HepG2 (cell line): ENCODE results near the gene CYBB. TPM values are rescaled to one million over a fixed set of nuclear protein-coding genes. Genes with fewer than 3 reads are reported as not detected.

Source experiments
- ATAC-seq: fragments of 200-7000 bp; cut with Tn5 transposase; 3 replicates; pipeline ENCODE4 v1.9.1; 2020; ENCODE audit warnings: mild to moderate bottlenecking, moderate library complexity
- BruUV-seq: library from RNA; stranded (reverse); fragments of 400-500 nt; replicated peaks from 2 replicates; lab custom pipeline; 2021; lab: Mats Ljungman, UMichigan
- CTCF ChIA-PET: fragments of 300-600 bp; formaldehyde crosslinking; extraction: SDS; loops from one replicate; lab custom pipeline; 2021; ENCODE audit warnings: low total read pairs, inconsistent platforms, low intra/inter-chr PET ratio; lab: Yijun Ruan, JAX
- POLR2A ChIA-PET: fragments of 350-600 bp; sonication (Branson Sonifier 250); formaldehyde crosslinking; loops from one replicate; lab custom pipeline; 2020; ENCODE audit warnings: antibody characterized with exemption, inconsistent platforms; lab: Yijun Ruan, JAX
- DNase-seq: peaks from one replicate; pipeline ENCODE4 v3.0.0-alpha.2; 2015; ENCODE audit warnings: low spot score
- FAIRE-seq: peaks from 3 replicates; lab custom pipeline; 2011; peaks lifted over from hg19 to GRCh38; lab: Jason Lieb, UNC
- H2AFZ ChIP-seq: one replicate; pipeline ENCODE4 v1.6.1; 2011; ENCODE audit warnings: low read length, inconsistent platforms
- H3K27ac ChIP-seq: fragments of 300-600 bp; 3 replicates; pipeline ENCODE4 v1.8.0; 2011; ENCODE audit warnings: mixed run types, mild to moderate bottlenecking, mixed read lengths, low read length, inconsistent platforms; ENCODE audit not compliant: insufficient read depth; ENCODE audit errors: extremely low read length
- H3K27me3 ChIP-seq, 2 experiments: fragments of 200-600 bp in 1 of 2; 2 replicates in 1 of 2; 3 replicates in 1 of 2; pipeline versions ENCODE4 v1.6.0 to v1.8.0; 2011; ENCODE audit warnings: low read length in 2 of 2, mild to moderate bottlenecking in 2 of 2, moderate library complexity in 2 of 2, inconsistent platforms in 1 of 2; ENCODE audit not compliant: insufficient read depth in 2 of 2, control insufficient read depth in 1 of 2
- H3K36me3 ChIP-seq, 2 experiments: fragments of 200-600 bp in 1 of 2; replicated peaks in 1 of 2; 2 replicates in 1 of 2; 3 replicates in 1 of 2; pipeline versions ENCODE4 v1.5.1 to v1.8.0; 2011; ENCODE audit warnings: low read length in 2 of 2, inconsistent platforms in 1 of 2; ENCODE audit not compliant: insufficient read depth in 2 of 2, control insufficient read depth in 1 of 2
- H3K4me1 ChIP-seq: 2 replicates; pipeline ENCODE4 v1.5.1; 2012; ENCODE audit warnings: low read length, inconsistent platforms; ENCODE audit not compliant: insufficient read depth
- H3K4me2 ChIP-seq: 2 replicates; pipeline ENCODE4 v1.6.0; 2011; ENCODE audit warnings: low read depth, low read length, inconsistent platforms
- H3K4me3 ChIP-seq, 3 experiments: fragments of 200-600 bp in 1 of 3; sonication (generic), shearing (Covaris generic) in 1 of 3; replicated peaks in 1 of 3; 2 replicates each; pipeline ENCODE4 v1.5.1; 2011 to 2016; ENCODE audit warnings: low read length in 3 of 3, inconsistent platforms in 2 of 3, low read depth in 2 of 3, mild to moderate bottlenecking in 2 of 3, control low read depth in 1 of 3, mixed read lengths in 1 of 3; ENCODE audit not compliant: insufficient read depth in 1 of 3
- H3K79me2 ChIP-seq: one replicate; pipeline ENCODE4 v1.6.1; 2011; ENCODE audit warnings: low read length, inconsistent platforms; ENCODE audit not compliant: insufficient read depth
- H3K9ac ChIP-seq: 2 replicates; pipeline ENCODE4 v1.6.0; 2011; ENCODE audit warnings: mild to moderate bottlenecking, low read depth, low read length, inconsistent platforms; ENCODE audit not compliant: insufficient read depth
- H3K9me3 ChIP-seq: 2 replicates; pipeline ENCODE4 v1.5.1; 2012; ENCODE audit warnings: mild to moderate bottlenecking, low read length
- H4K20me1 ChIP-seq: 2 replicates; pipeline ENCODE4 v1.6.0; 2011; ENCODE audit warnings: inconsistent platforms, mild to moderate bottlenecking, low read length, moderate library complexity; ENCODE audit not compliant: insufficient read depth
- DPF2 ChIP-seq: sonication (generic); formaldehyde crosslinking; IDR thresholded peaks from 2 replicates; pipeline ENCODE4 v1.4.0; 2020; ENCODE audit warnings: mild to moderate bottlenecking, low read depth, missing genetic modification reagents, borderline replicate concordance
- LCORL ChIP-seq, 2 experiments: fragments of 450-650 bp in 1 of 2; sonication (generic) in 1 of 2; formaldehyde crosslinking in 1 of 2; IDR thresholded peaks; 2 replicates each; pipeline versions ENCODE4 v1.5.0 to v1.6.1; 2017 to 2020; ENCODE audit warnings: antibody characterized with exemption in 1 of 2, missing genetic modification reagents in 1 of 2
- MIXL1 ChIP-seq: IDR thresholded peaks from 2 replicates; pipeline ENCODE4 v1.6.1; 2016
- ZNF333 ChIP-seq: sonication (generic); formaldehyde crosslinking; IDR thresholded peaks from 2 replicates; pipeline ENCODE4 v1.4.0; 2020; ENCODE audit warnings: mild to moderate bottlenecking, missing genetic modification reagents, borderline replicate concordance
- ZNF567 ChIP-seq: sonication (generic); formaldehyde crosslinking; IDR thresholded peaks from 2 replicates; pipeline ENCODE4 v1.8.1; 2023; ENCODE audit warnings: mild to moderate bottlenecking, missing genetic modification reagents, borderline replicate concordance
- WGBS: methylation state at CpG from one replicate; pipeline ENCODE4 v1.1.6; 2017; ENCODE audit warnings: low lambda C conversion rate; 5-methylcytosine and 5-hydroxymethylcytosine counted together
- in situ Hi-C: cut with HindIII; loops from 2 replicates; pipeline ENCODE4 v1.10.0; 2017; ENCODE audit warnings: low pct_unique_long_range_greater_than_20kb; ENCODE audit not compliant: extremely low pct_ligation_motif_present
- intact Hi-C: fragments of 100-400 bp; cut with micrococcal nuclease; formaldehyde crosslinking; loops from one replicate; pipeline ENCODE4 v1.10.0; 2022; ENCODE audit not compliant: unreplicated experiment
- polyA plus RNA-seq, 8 experiments: library from polyadenylated mRNA; depleted of rRNA in 3 of 8; stranded (reverse) in 7 of 8; unstranded in 1 of 8; fragments of >200 nt; fragmentation: Illumina TruSeq in 4 of 8; extraction: Trizol in 4 of 8; gene quantifications; 2 replicates each; pipeline versions ENCODE4 v1.2.1 to v1.2.3, GENCODE V29; 2011 to 2016; ENCODE audit warnings: low read depth in 4 of 8, missing spikeins in 1 of 8, mixed read lengths in 1 of 8; ENCODE audit not compliant: insufficient read depth in 1 of 8
- total RNA-seq, 5 experiments: library from RNA; depleted of rRNA; stranded (reverse); fragments of >200 nt; fragmentation: Illumina TruSeq; extraction: Trizol; gene quantifications; 2 replicates each; pipeline ENCODE4 v1.2.3, GENCODE V29; 2016; ENCODE audit warnings: low read depth in 1 of 5

The CYBB gene
- total and polyA plus RNA-seq, 2 of the 13 experiments (the other 11 are each of a cell fraction or from before 2014, with no cell fraction given), result not detected

GRCh38 chrX:37816766-37817165 is 36.9 kb downstream of the CYBB start:
- DNase-seq (no peak), FAIRE-seq (no peak), ATAC-seq (no peak)
- TF ChIP-seq LCORL (IDR thresholded peaks at IDR 0.05), result no peak
- TF ChIP-seq LCORL (CRISPR knock-in tag; IDR thresholded peaks at IDR 0.05), result no peak
- no peak for TF ChIP-seq ZNF333
- TF ChIP-seq MIXL1 (CRISPR knock-in tag), result no peak
- Histone ChIP-seq H3K79me2 (no peaks in the 10 kb centered on the region), H3K36me3 (no peaks in the 10 kb centered on the region), H3K4me2 (no peak overlapping the region), H3K4me1 (no peaks in the 10 kb centered on the region), H3K9me3 (no peaks in the 10 kb centered on the region), H2AFZ (no peak overlapping the region), H3K4me3 (no peak overlapping the region), H3K9ac (no peak overlapping the region), H3K27ac (no peak overlapping the region), H3K27me3 (no peaks in the 10 kb centered on the region), H4K20me1 (no peaks in the 10 kb centered on the region)
- POLR2A ChIA-PET, result no interaction called here
- intact Hi-C loops, result no loop called here
- CTCF ChIA-PET, result no interaction called here
- WGBS, result 0% methylated on average over 4 of the region's 4 CpGs
- no TSS peak for BruUV-seq
- in situ Hi-C loops, result no loop called here

- Histone ChIP-seq H3K4me2 (no peak overlapping the region), H4K20me1 (no peaks in the 10 kb centered on the region), H3K4me1 (no peaks in the 10 kb centered on the region), H3K79me2 (no peaks in the 10 kb centered on the region), H3K9ac (no peak overlapping the region), H3K9me3 (no peaks in the 10 kb centered on the region), H3K27me3 (no peaks in the 10 kb centered on the region), H3K27ac (no peak overlapping the region), H2AFZ (no peak overlapping the region), H3K4me3 (no peak overlapping the region), H3K36me3 (no peaks in the 10 kb centered on the region)
- POLR2A ChIA-PET, result no interaction called here
- in situ Hi-C loops, result no loop called here
- intact Hi-C loops, result no loop called here
- FAIRE-seq (no peak), ATAC-seq (no peak), DNase-seq (no peak)
- CTCF ChIA-PET, result no interaction called here
- TF ChIP-seq DPF2 (CRISPR knock-in tag), result no peak
- TF ChIP-seq ZNF567 (CRISPR knock-in tag), result no peak
- no TSS peak for BruUV-seq
- WGBS, result 0% methylated on average over 2 of the region's 2 CpGs
These were observed 37.3 kb downstream of the CYBB start for GRCh38 chrX:37817176-37817575.
